HG02970 (cell line): ENCODE measurements around the gene ZNF688.
"Not testable (repeated sequence)": the region's sequence is repeated elsewhere in the genome, so short reads cannot be mapped to it uniquely, and the experiment has no call there.

Source experiments
- ATAC-seq: cut with Tn5 transposase; IDR thresholded peaks from one replicate; pipeline ENCODE4 v1.9.1; 2021; ENCODE audit warnings: mild to moderate bottlenecking, moderate library complexity, moderate number of reproducible peaks; ENCODE audit not compliant: unreplicated experiment, low FRiP score

ZNF688 gene

GRCh38 chr16:30571445-30572322 lies at the start of gene ZNF688:
Gene ZNF688 (minus strand): TSS chr16:30571714. CDS start chr16:30571629, 85 bp downstream.
- peak; percentile 61 for ATAC-seq

- ATAC-seq: no peak
These were observed 48.7 kb upstream of the ZNF688 start for GRCh38 chr16:30620169-30620568.

- no peak for ATAC-seq
These were observed 48.1 kb upstream of the ZNF688 start for GRCh38 chr16:30619638-30620037.

GRCh38 chr16:30619202-30619601 lies 47.7 kb upstream of the ZNF688 start:
- no peak for ATAC-seq

GRCh38 chr16:30615358-30616091 lies 44.0 kb upstream of the ZNF688 start:
- ATAC-seq: no peak

GRCh38 chr16:30609926-30610839 lies 38.7 kb upstream of the ZNF688 start, which contains the start of gene ZNF689:
Gene ZNF689 (minus strand): TSS chr16:30610389. CDS start chr16:30610041, 348 bp downstream.
- peak; percentile 73 for ATAC-seq

GRCh38 chr16:30609002-30609925 lies 37.8 kb upstream of the ZNF688 start:
- no peak for ATAC-seq

- no peak for ATAC-seq
These were observed 34.5 kb upstream of the ZNF688 start for GRCh38 chr16:30606004-30606403.

- ATAC-seq: no peak
These were observed 33.6 kb upstream of the ZNF688 start for GRCh38 chr16:30605158-30605557.

GRCh38 chr16:30604316-30604947 lies 32.9 kb upstream of the ZNF688 start:
- ATAC-seq: no peak

GRCh38 chr16:30603945-30604315 lies 32.4 kb upstream of the ZNF688 start:
- ATAC-seq: no peak

GRCh38 chr16:30602616-30603277 lies 31.2 kb upstream of the ZNF688 start:
- ATAC-seq: no peak

GRCh38 chr16:30601966-30602365 lies 30.5 kb upstream of the ZNF688 start:
- ATAC-seq: no peak

- no peak for ATAC-seq
These were observed 29.4 kb upstream of the ZNF688 start for GRCh38 chr16:30600929-30601328.

GRCh38 chr16:30600215-30600614 lies 28.7 kb upstream of the ZNF688 start:
- no peak for ATAC-seq

GRCh38 chr16:30592871-30593270 lies 21.4 kb upstream of the ZNF688 start:
- no peak for ATAC-seq

- ATAC-seq: not testable (repeated sequence)
These were observed 19.4 kb upstream of the ZNF688 start for GRCh38 chr16:30590869-30591268.

- not testable (repeated sequence) for ATAC-seq
These were observed 18.1 kb upstream of the ZNF688 start for GRCh38 chr16:30589582-30589981.
